IMR-90 (cell line): ENCODE data around the gene EPN3. TPM values are rescaled to one million over a fixed set of nuclear protein-coding genes. Genes with fewer than 3 reads are reported as not detected.

Experiments used
- ATAC-seq: fragments of 200-7000 bp; cut with Tn5 transposase; 2 replicates; pipeline ENCODE4 v1.9.1; 2020; ENCODE audit warnings: low read depth, mild to moderate bottlenecking, moderate library complexity
- BruUV-seq: library from RNA; stranded (reverse); fragments of 400-500 nt; replicated peaks from 2 replicates; lab custom pipeline; 2021; lab: Mats Ljungman, UMichigan
- CTCF ChIA-PET: fragments of 300-600 bp; formaldehyde crosslinking; extraction: SDS; loops from one replicate; lab custom pipeline; 2021; ENCODE audit warnings: antibody characterized with exemption; lab: Yijun Ruan, JAX
- POLR2A ChIA-PET: fragments of 300-600 bp; sonication (Branson Sonifier 250); formaldehyde crosslinking; loops from one replicate; lab custom pipeline; 2022; ENCODE audit warnings: antibody characterized with exemption; ENCODE audit not compliant: unreplicated experiment; lab: Charles Lee
- DNase-seq: peaks from one replicate; pipeline ENCODE4 v3.0.0; 2013
- H2AFZ ChIP-seq: replicated peaks from 2 replicates; pipeline ENCODE3; 2013; ENCODE audit warnings: low read length, mild to moderate bottlenecking; ENCODE audit not compliant: poor library complexity
- H2AK5ac ChIP-seq: 2 replicates; pipeline ENCODE4 v1.6.1; 2013; ENCODE audit warnings: low read depth, low read length, inconsistent platforms
- H2AK9ac ChIP-seq: replicated peaks from 2 replicates; pipeline ENCODE3; 2013; ENCODE audit warnings: mild to moderate bottlenecking, low read depth, low read length, moderate library complexity; ENCODE audit not compliant: poor library complexity
- H2BK120ac ChIP-seq: 2 replicates; pipeline ENCODE4 v1.6.1; 2013; ENCODE audit warnings: low read depth, low read length, inconsistent platforms
- H2BK15ac ChIP-seq: 3 replicates; pipeline ENCODE4 v1.6.1; 2013; ENCODE audit warnings: low read depth, low read length, inconsistent platforms
- H2BK20ac ChIP-seq: 2 replicates; pipeline ENCODE4 v1.6.1; 2013; ENCODE audit warnings: low read depth, mild to moderate bottlenecking, inconsistent platforms, low read length, moderate library complexity
- H2BK5ac ChIP-seq: 2 replicates; pipeline ENCODE4 v1.6.1; 2013; ENCODE audit warnings: mild to moderate bottlenecking, low read depth, low read length, inconsistent platforms; ENCODE audit not compliant: poor library complexity, severe bottlenecking
- H3K14ac ChIP-seq: replicated peaks from 2 replicates; pipeline ENCODE4 v1.6.1; 2013; ENCODE audit warnings: low read depth, low read length, inconsistent platforms
- H3K18ac ChIP-seq: 2 replicates; pipeline ENCODE4 v1.6.1; 2013; ENCODE audit warnings: low read depth, low read length, control low read depth
- H3K23ac ChIP-seq: 2 replicates; pipeline ENCODE4 v1.6.1; 2013; ENCODE audit warnings: low read depth, low read length, inconsistent platforms
- H3K27ac ChIP-seq: 2 replicates; pipeline ENCODE4 v1.5.1; 2013; ENCODE audit warnings: mild to moderate bottlenecking, control low read depth, low read length; ENCODE audit not compliant: insufficient read depth
- H3K27me3 ChIP-seq: 2 replicates; pipeline ENCODE4 v1.6.1; 2013; ENCODE audit warnings: low read length; ENCODE audit not compliant: control insufficient read depth, insufficient read depth
- H3K36me3 ChIP-seq: 2 replicates; pipeline ENCODE4 v1.6.1; 2013; ENCODE audit warnings: low read length, mixed read lengths; ENCODE audit not compliant: control insufficient read depth, insufficient read depth
- H3K4ac ChIP-seq: 2 replicates; pipeline ENCODE4 v1.6.1; 2013; ENCODE audit warnings: low read depth, low read length, inconsistent platforms
- H3K4me1 ChIP-seq: 2 replicates; pipeline ENCODE4 v1.6.1; 2013; ENCODE audit warnings: low read length, mixed read lengths; ENCODE audit not compliant: control insufficient read depth, insufficient read depth
- H3K4me2 ChIP-seq: 2 replicates; pipeline ENCODE4 v1.6.1; 2013; ENCODE audit warnings: low read depth, mild to moderate bottlenecking, control low read depth, low read length, moderate library complexity
- H3K4me3 ChIP-seq: 2 replicates; pipeline ENCODE4 v1.5.1; 2013; ENCODE audit warnings: low read depth, mild to moderate bottlenecking, control low read depth, low read length, moderate library complexity; ENCODE audit not compliant: insufficient read depth
- H3K56ac ChIP-seq: 2 replicates; pipeline ENCODE4 v1.6.1; 2013; ENCODE audit warnings: low read length, inconsistent platforms; ENCODE audit not compliant: insufficient read depth; ENCODE audit errors: extremely low read depth
- H3K79me1 ChIP-seq, 2 experiments: 2 replicates each; pipeline ENCODE4 v1.6.1; 2013; ENCODE audit warnings: low read length in 2 of 2, inconsistent platforms in 1 of 2, low read depth in 1 of 2
- H3K9ac ChIP-seq: 2 replicates; pipeline ENCODE4 v1.6.1; 2013; ENCODE audit warnings: low read depth, low read length, control low read depth
- H3K9me1 ChIP-seq: 2 replicates; pipeline ENCODE4 v1.6.1; 2013; ENCODE audit warnings: low read length, inconsistent platforms; ENCODE audit not compliant: insufficient read depth
- H3K9me3 ChIP-seq: 2 replicates; pipeline ENCODE4 v1.6.1; 2013; ENCODE audit warnings: low read length; ENCODE audit not compliant: control insufficient read depth, insufficient read depth
- H4K20me1 ChIP-seq: 2 replicates; pipeline ENCODE4 v1.6.1; 2013; ENCODE audit warnings: low read length, inconsistent platforms; ENCODE audit not compliant: insufficient read depth
- H4K5ac ChIP-seq: 2 replicates; pipeline ENCODE4 v1.6.1; 2013; ENCODE audit warnings: mild to moderate bottlenecking, low read depth, low read length, control low read depth
- H4K8ac ChIP-seq, 2 experiments: 2 replicates each; pipeline ENCODE4 v1.6.1; 2013; ENCODE audit warnings: low read depth in 2 of 2, low read length in 2 of 2, control low read depth in 1 of 2, inconsistent platforms in 1 of 2
- H4K91ac ChIP-seq: 2 replicates; pipeline ENCODE4 v1.6.1; 2013; ENCODE audit warnings: low read depth, low read length, inconsistent platforms; ENCODE audit not compliant: insufficient read depth
- BHLHE40 ChIP-seq: fragments of 150-350 bp; IDR thresholded peaks from 2 replicates; pipeline ENCODE4 v1.6.1; 2016; ENCODE audit warnings: mild to moderate bottlenecking, low read depth, low read length
- CEBPB ChIP-seq: IDR thresholded peaks from 2 replicates; pipeline ENCODE4 v1.6.1; 2012; ENCODE audit warnings: low read depth, low read length, improper control_type of control experiment
- CHD1 ChIP-seq: IDR thresholded peaks from 2 replicates; pipeline ENCODE4 v1.6.1; 2012; ENCODE audit warnings: low read depth, low read length, improper control_type of control experiment
- CTCF ChIP-seq: conservative IDR thresholded peaks from 2 replicates; pipeline ENCODE4 v1.5.1; 2012; ENCODE audit warnings: mild to moderate bottlenecking, low read depth, low read length, improper control_type of control experiment
- ELK1 ChIP-seq: fragments of 150-350 bp; IDR thresholded peaks from 2 replicates; pipeline ENCODE4 v1.6.1; 2016; ENCODE audit warnings: low read depth, mild to moderate bottlenecking, low read length, moderate library complexity, borderline replicate concordance
- FOS ChIP-seq: fragments of 150-350 bp; IDR thresholded peaks from 2 replicates; pipeline ENCODE4 v1.6.1; 2016; ENCODE audit warnings: low read depth, low read length
- MAFK ChIP-seq: IDR thresholded peaks from 2 replicates; pipeline ENCODE4 v1.6.1; 2012; ENCODE audit warnings: low read depth, low read length, improper control_type of control experiment
- MAZ ChIP-seq: IDR thresholded peaks from 2 replicates; pipeline ENCODE4 v1.6.1; 2012; ENCODE audit warnings: low read depth, mild to moderate bottlenecking, low read length, improper control_type of control experiment, moderate library complexity, borderline replicate concordance
- MXI1 ChIP-seq: IDR thresholded peaks from 2 replicates; pipeline ENCODE4 v1.6.1; 2012; ENCODE audit warnings: low read depth, mild to moderate bottlenecking, low read length, moderate library complexity, borderline replicate concordance
- NFE2L2 ChIP-seq: fragments of 150-350 bp; IDR thresholded peaks from 2 replicates; pipeline ENCODE4 v1.6.1; 2016; ENCODE audit warnings: low read depth, mild to moderate bottlenecking, low read length
- POLR2A ChIP-seq: IDR thresholded peaks from 2 replicates; pipeline ENCODE4 v1.6.1; 2012; ENCODE audit warnings: mild to moderate bottlenecking, low read depth, low read length
- RAD21 ChIP-seq: IDR thresholded peaks from 2 replicates; pipeline ENCODE4 v1.6.1; 2012; ENCODE audit warnings: low read length, improper control_type of control experiment
- RCOR1 ChIP-seq: IDR thresholded peaks from 2 replicates; pipeline ENCODE4 v1.6.1; 2012; ENCODE audit warnings: mild to moderate bottlenecking, low read length, improper control_type of control experiment; ENCODE audit not compliant: insufficient replicate concordance
- RFX5 ChIP-seq: IDR thresholded peaks from 2 replicates; pipeline ENCODE4 v1.8.0; 2012; ENCODE audit warnings: low read depth, mild to moderate bottlenecking, low read length, moderate library complexity
- SMC3 ChIP-seq: fragments of 150-350 bp; IDR thresholded peaks from 2 replicates; pipeline ENCODE4 v1.6.1; 2016; ENCODE audit warnings: low read depth, mild to moderate bottlenecking, antibody characterized with exemption, low read length, moderate library complexity
- USF2 ChIP-seq: fragments of 150-350 bp; IDR thresholded peaks from 2 replicates; pipeline ENCODE4 v1.6.1; 2017; ENCODE audit warnings: mild to moderate bottlenecking, antibody characterized with exemption, low read length, low read depth
- WGBS, 2 experiments: methylation state at CpG; one replicate each; pipeline versions ENCODE4 v1.1.5 to v1.1.7; 2013; ENCODE audit warnings: missing lambda C conversion rate in 2 of 2; ENCODE audit not compliant: insufficient read length in 1 of 2; ENCODE audit errors: extremely low coverage in 2 of 2; 5-methylcytosine and 5-hydroxymethylcytosine counted together
- dilution Hi-C: fragments of 300-500 bp; cut with HindIII; formaldehyde crosslinking; loops from one replicate; pipeline ENCODE4 v1.14.3; 2018; ENCODE audit warnings: low sequenced_read_pairs; ENCODE audit not compliant: unreplicated experiment
- in situ Hi-C: fragments of 300-500 bp; cut with MboI; formaldehyde crosslinking; loops from 3 replicates; pipeline ENCODE4 v1.14.3; 2019; ENCODE audit warnings: low sequenced_read_pairs, inconsistent platforms, mixed read lengths
- intact Hi-C: fragments of 100-400 bp; cut with micrococcal nuclease; formaldehyde crosslinking; loops from 2 replicates; pipeline ENCODE4 v1.10.0; 2022
- polyA plus RNA-seq, 3 experiments: library from polyadenylated mRNA; depleted of rRNA; stranded (reverse); fragments of >200 nt; gene quantifications; 2 replicates each; pipeline ENCODE4 v1.2.3, GENCODE V29; 2012; ENCODE audit warnings: low replicate concordance in 1 of 3
- total RNA-seq: library from RNA; depleted of rRNA; stranded (reverse); fragments of >200 nt; gene quantifications from 2 replicates; pipeline ENCODE4 v1.2.3, GENCODE V29; 2012

Gene EPN3
- total and polyA plus RNA-seq, 2 of the 4 experiments (the other 2 are of a cell fraction) = 0.09 TPM; not detected in 1

DNA sequence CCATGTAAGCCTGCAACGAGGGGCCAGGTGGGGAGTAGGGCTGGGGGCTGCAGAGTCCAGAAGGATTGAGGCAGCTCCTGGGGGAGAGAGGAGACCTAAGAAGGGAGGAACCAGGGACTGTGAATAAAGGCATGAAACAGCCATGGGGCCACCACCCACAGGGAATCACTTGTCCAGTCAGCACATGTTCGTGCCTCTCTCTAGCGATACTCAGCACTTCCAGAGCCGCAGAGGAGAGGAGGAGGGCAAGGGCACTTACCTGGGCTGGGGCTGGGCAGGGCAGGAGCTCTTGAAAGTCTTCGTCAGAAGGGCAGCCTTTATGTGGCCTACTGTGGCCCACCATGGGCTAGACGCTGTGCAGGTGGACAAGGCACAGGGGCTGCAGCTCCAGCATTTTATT, 52.2 kb downstream of the EPN3 start:
- Histone ChIP-seq H3K79me1 (no peaks in the 10 kb centered on the region), H3K23ac (no peak overlapping the region), H3K4me2 (no peak overlapping the region), H2AFZ (no peak overlapping the region), H2BK5ac (no peak overlapping the region), H3K9me3 (no peaks in the 10 kb centered on the region), H3K27me3 (peaks cover 64% of the 10 kb centered on the region), H2AK9ac (no peak overlapping the region), H4K8ac (no peak overlapping the region), H3K14ac (no peak overlapping the region), H3K4me1 (peaks cover 2% of the 10 kb centered on the region; the same call in 1 of the 2 replicates), H2BK20ac (no peak overlapping the region), H3K4me3 (no peak overlapping the region), H4K20me1 (no peaks in the 10 kb centered on the region), H3K9me1 (0 out of 2 replicates have a peak, but pooled peaks cover 3% of the 10 kb centered on the region), H3K18ac (no peak overlapping the region), H2AK5ac (no peak overlapping the region), H3K4ac (no peak overlapping the region), H3K36me3 (no peaks in the 10 kb centered on the region), H4K5ac (no peak overlapping the region), H3K56ac (no peak overlapping the region), H3K9ac (no peak overlapping the region), H2BK120ac (no peak overlapping the region), H4K91ac (no peak overlapping the region), H2BK15ac (no peak overlapping the region), H3K27ac (no peak overlapping the region)
- DNase-seq (no peak), ATAC-seq (no peak)
- BruUV-seq = no TSS peak
- dilution Hi-C loops (no loop called here), intact Hi-C loops (no loop called here), in situ Hi-C loops (no loop called here)
- ChIA-PET POLR2A (no interaction called here), CTCF (no interaction called here)
- 100% methylated on average over 1 of the region's 6 CpGs; no CpG with 5 or more reads in 1 of the 2 experiments for whole genome bisulfite sequencing, 2 experiments
- TF ChIP-seq RCOR1 (no peak), RAD21 (no peak), CTCF (no peak), MAZ (no peak), RFX5 (no peak), SMC3 (no peak), NFE2L2 (no peak), USF2 (no peak), MXI1 (no peak), CEBPB (no peak), FOS (no peak), POLR2A (no peak), BHLHE40 (no peak), ELK1 (no peak), CHD1 (no peak), MAFK (no peak)
